HG03066 (cell line): Measurements from ENCODE around the gene MEF2D.

ENCODE experiments used
- ATAC-seq: cut with Tn5 transposase; IDR thresholded peaks from one replicate; pipeline ENCODE4 v1.9.1; 2021; ENCODE audit warnings: low read depth; ENCODE audit not compliant: unreplicated experiment

MEF2D gene

DNA sequence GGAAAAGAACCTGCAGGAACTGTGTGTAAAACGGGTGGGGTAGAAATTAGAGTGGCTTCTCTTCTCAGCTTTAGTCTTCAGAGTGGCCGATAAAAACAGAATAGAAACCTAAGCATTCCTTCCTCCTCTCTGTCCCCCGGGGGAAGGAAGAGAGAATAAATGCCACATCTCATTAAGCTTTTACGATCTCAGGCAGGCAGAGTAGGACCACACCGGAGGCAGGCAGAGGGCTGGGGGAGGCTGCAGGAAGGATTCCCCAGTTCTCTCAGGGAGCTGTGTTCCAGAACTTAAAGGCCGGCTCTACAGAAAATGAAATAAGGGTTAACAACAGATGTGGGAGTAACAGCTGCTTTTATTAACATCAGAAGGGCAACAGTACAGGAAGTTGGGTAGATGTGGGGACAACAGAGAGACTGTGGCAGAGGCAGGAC lies 24.5 kb upstream of the MEF2D start:
- ATAC-seq: no peak

DNA sequence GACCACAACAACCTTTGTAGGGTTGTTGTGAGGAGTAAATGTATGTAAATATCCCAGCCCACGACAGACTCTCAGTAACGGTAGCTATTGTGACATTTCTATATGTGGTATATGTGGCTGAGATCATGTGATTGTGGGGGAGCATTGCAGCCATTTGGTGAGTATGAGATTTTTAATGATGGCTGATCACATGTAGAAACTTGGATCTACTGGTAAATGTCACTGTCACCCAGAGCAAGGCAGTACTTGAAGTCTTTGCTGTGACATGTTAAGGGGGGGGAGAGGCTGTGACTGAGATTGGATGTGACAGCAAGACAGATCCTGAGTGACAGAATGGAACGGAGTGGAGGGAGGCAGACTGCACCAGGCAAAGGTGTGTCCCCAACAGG lies 23.9 kb upstream of the MEF2D start:
- no peak for ATAC-seq

GRCh38 chr1:156523801-156524480 lies 23.4 kb upstream of the MEF2D start:
- no peak for ATAC-seq

DNA sequence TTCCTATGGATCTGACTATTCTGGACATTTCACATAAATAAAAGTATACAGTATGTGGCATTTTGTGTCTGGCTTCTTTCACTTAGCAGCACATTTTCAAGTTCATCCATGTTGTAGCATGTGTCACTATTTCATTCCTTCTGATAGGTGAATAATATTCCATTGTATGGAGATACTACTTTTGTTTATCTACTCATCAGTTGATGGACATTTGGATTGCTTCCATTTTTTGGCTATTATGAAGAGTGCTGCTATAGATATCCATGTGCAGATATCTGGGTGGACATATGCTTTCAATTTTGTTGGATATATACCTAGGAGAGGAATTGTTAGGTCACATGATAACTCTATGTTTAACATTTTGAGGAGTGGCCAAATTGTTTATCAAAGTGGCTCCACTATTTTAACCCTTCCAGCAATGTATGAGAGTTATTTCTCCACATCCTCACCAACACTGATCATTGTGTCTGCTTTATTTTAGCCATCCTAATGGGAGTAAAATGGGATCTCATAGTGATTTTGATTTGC lies 21.9 kb upstream of the MEF2D start:
- no peak for ATAC-seq

DNA sequence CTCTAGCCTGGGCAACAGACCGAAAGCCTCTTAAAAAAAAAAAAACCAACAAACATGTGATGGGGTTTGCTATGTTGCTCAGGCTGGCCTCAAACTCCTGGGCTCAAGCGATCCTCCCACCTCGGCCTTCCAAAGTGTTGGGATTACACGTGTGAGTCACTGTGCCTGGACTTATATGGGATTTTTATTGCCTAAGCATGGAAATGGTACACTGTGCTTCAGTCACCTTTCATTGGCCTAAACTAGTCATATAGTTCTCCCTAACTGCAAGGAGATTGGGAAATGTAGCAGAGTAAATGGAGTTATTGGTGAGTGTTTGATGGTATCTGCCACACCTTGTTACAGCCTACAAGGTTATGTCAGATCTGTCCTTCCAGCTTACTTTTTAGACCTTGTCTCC lies 17.2 kb upstream of the MEF2D start:
- no peak for ATAC-seq

DNA sequence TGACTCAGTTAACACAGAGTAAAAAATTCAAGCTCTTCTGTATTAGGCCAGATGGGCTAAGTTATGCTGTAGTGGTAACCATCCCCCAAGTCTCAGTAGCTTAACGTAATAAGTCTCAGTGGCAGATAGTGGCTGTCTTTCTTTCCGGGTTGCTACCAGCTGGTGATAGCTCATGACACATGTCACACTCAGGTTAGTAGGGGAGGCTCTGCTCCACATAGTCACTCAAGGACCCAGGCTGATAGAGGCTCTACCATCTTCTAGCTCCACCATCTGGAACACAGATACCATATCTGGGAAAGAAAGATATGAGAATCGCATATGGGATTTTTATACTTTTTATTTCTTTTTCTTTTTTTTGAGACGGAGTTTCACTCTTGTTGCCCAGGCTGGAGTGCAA lies 16.2 kb upstream of the MEF2D start:
- no peak for ATAC-seq

GRCh38 chr1:156515956-156516355 lies 15.4 kb upstream of the MEF2D start:
- ATAC-seq: no peak

- no peak for ATAC-seq
Observed at GRCh38 chr1:156513185-156513584, 12.6 kb upstream of the MEF2D start.

DNA sequence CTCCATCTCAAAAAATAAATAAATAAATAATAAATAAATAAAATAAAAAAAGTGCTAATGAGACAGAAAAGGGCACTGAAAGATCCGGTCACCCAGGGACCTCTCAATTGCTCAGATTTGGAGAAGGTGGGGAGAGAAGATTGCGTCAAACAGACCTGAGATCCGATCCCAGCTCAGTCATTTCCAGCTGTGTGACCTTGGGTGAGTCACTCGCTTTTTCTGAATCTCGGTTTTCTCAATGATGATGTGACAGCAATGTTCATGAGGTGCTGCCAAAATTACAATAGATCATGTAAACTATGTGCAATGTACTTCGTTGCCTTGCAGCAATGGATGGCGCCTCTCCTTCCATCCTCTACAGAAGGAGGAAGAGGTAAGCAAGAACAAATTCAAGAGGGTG lies 11.1 kb upstream of the MEF2D start:
- no peak for ATAC-seq

- ATAC-seq: no peak
Observed at GRCh38 chr1:156510709-156511108, 10.1 kb upstream of the MEF2D start.

DNA sequence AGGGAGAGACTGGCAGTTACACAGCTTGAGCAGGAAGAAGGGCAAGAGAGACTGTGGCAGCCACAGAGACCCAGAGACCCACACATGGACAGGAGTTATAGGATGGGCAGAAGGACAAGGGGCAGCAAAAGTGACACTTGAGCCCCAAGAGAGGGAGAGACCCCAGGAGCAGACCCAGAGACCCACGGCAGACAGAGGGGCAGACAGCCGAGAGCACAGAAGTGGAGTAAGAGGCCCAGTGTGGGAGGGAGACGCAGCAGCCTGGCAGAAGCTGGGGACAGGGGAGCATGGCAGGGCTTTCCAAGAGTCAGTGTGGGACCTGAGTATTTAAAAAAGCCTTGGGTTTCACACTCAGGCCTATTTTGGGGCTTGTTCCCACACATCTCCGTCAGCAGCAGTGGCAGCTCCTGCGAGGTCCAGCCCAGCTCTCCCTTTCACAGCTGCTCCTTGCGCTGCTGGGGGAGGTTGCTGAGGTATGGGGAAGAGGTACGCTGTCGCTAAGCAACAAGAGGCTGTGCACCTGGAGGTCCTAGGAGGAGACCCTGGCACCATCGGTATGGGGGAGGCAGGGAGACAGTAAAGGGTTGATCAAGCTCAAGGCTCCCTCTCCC lies 9.0 kb upstream of the MEF2D start:
- ATAC-seq: no peak

GRCh38 chr1:156508955-156509234 lies 8.3 kb upstream of the MEF2D start:
- no peak for ATAC-seq

GRCh38 chr1:156508205-156508954 lies 7.8 kb upstream of the MEF2D start:
- no peak for ATAC-seq

- ATAC-seq: no peak
Observed at GRCh38 chr1:156506450-156506849, 5.9 kb upstream of the MEF2D start.

GRCh38 chr1:156505679-156506298 lies 5.2 kb upstream of the MEF2D start:
- no peak for ATAC-seq

GRCh38 chr1:156504821-156505678 lies 4.5 kb upstream of the MEF2D start:
- ATAC-seq: peak; percentile 39

DNA sequence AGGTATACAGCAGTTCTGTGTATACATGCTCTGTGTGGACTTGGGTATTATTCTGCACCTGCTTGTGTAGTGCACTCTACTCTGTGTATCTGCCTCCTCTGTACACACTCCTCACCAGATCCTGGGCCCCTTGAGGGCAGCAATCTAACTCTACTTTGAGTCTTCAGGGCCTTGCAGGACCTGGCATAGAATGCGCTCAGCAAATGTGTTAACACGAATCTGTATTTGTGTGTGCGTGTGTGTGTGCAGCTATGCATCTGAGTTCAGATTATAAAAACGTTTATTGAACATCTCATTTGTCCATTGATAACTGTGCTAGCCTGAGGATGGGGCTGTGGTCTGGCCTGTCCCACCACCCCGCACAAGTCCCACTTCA lies 3.9 kb upstream of the MEF2D start:
- ATAC-seq: no peak

GRCh38 chr1:156503698-156504437 lies 3.3 kb upstream of the MEF2D start:
- no peak for ATAC-seq

- no peak for ATAC-seq
Observed at GRCh38 chr1:156502894-156503697, 2.5 kb upstream of the MEF2D start.
